AG04450 (cell line): Measurements from ENCODE around the gene CDH6. TPM values are rescaled to one million over a fixed set of nuclear protein-coding genes. Genes with fewer than 3 reads are reported as not detected.

ENCODE experiments used
- CTCF ChIA-PET: fragments of 300-600, 350-600 bp; formaldehyde crosslinking; extraction: SDS; loops from one replicate; lab custom pipeline; 2022; ENCODE audit warnings: antibody characterized with exemption, inconsistent platforms; lab: Charles Lee
- POLR2A ChIA-PET: fragments of 350-600 bp; formaldehyde crosslinking; extraction: SDS; loops from one replicate; lab custom pipeline; 2021; ENCODE audit warnings: antibody characterized with exemption, inconsistent platforms; lab: Yijun Ruan, JAX
- DNase-seq: peaks from one replicate; pipeline ENCODE4 v3.0.0-alpha.2; 2011; ENCODE audit warnings: low read depth, low spot score
- H3K27ac ChIP-seq: one replicate; pipeline ENCODE4 v1.5.1; 2012; ENCODE audit warnings: low read depth, low read length, control low read depth
- H3K27me3 ChIP-seq: one replicate; pipeline ENCODE4 v1.6.0; 2012; ENCODE audit warnings: low read length; ENCODE audit not compliant: control insufficient read depth, insufficient read depth
- H3K4me3 ChIP-seq: 2 replicates; pipeline ENCODE4 v1.5.1; 2011; ENCODE audit warnings: mild to moderate bottlenecking, low read depth, low read length, control low read depth
- H3K9me3 ChIP-seq: 2 replicates; pipeline ENCODE4 v1.5.1; 2012; ENCODE audit warnings: low read length; ENCODE audit not compliant: control insufficient read depth, insufficient read depth
- polyA plus RNA-seq: library from polyadenylated mRNA; depleted of rRNA; stranded (reverse); fragments of >200 nt; gene quantifications from 2 replicates; pipeline ENCODE4 v1.2.3, GENCODE V29; 2011
- TF ChIP-seq, protein P1 (sequence below): IDR thresholded peaks from 2 replicates; pipeline ENCODE4 v1.5.1; 2011; ENCODE audit warnings: low read depth, low read length, control low read depth, inconsistent platforms

The CDH6 gene
- polyA plus RNA-seq, 1 experiment: 45.7 TPM

DNA sequence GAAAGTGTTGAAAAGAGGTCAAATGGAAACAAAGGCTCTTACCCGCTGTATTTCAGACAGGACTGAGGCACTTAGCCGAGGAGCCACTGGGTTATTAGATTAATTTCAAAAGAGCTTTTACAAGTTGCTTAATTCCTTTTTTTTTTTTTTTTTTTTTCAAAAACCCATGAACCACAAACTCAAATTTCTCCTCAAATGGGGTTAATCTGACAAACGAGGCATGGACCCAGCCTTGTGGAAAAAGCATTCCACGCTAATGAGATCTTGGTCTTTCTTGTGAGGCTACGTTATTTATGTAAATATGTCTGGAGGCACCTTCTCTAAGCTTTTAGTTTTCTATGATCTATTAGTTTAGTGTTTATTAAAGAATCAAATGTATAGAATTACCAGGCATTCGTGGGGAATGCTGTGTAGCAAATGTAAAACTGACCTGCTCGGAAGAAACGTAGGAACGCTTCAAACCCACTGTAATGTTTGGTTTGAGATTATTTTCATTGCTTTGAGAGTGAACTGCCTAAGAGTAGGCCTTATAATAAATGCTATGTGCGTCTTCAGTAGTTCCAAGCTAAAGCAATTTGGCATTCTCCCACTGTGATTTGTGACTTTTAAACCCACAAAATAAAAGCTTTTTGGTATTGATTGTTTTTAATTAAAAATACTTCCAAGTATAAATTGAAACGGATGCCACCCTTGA is 134.7 kb downstream of the CDH6 start:
- CTCF ChIA-PET: interaction anchor here (0.6 to 1.5 kb wide), 2 partner anchors 96 to 140 kb away, joined by 3 to 4 read pairs; no protein-coding TSS in a partner anchor
- no peak overlapping the region for H3K4me3 ChIP-seq

DNA sequence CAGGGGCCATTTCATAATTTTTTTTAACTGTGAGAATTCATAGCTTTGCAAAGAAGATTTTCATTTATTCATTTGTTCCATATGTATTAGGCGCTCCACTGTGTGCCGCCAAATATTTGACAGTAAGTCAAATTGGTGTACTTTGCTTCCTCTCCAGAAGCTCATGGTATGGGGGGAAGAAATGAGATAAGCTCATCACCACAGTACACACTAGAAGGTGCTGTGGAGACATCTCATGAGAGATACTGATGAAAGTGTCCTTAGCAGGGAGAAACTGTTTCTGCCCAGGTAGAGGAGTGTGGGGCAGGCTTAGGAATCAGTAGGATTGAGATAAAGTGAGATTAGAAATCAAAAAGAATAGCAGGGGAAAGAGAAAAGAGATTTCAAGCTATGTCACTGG is 136.2 kb downstream of the CDH6 start:
- POLR2A ChIA-PET: no interaction called here
- CTCF ChIA-PET: interaction anchor here (0.7 to 1.0 kb wide), 2 partner anchors 24 to 26 kb away, joined by 3 read pairs; no protein-coding TSS in a partner anchor
- no peaks in the 10 kb centered on the region for H3K27me3 ChIP-seq
- DNase-seq: no peak
- no peak overlapping the region for H3K27ac ChIP-seq
- no peaks in the 10 kb centered on the region for H3K9me3 ChIP-seq
- TF ChIP-seq, protein P1, sequence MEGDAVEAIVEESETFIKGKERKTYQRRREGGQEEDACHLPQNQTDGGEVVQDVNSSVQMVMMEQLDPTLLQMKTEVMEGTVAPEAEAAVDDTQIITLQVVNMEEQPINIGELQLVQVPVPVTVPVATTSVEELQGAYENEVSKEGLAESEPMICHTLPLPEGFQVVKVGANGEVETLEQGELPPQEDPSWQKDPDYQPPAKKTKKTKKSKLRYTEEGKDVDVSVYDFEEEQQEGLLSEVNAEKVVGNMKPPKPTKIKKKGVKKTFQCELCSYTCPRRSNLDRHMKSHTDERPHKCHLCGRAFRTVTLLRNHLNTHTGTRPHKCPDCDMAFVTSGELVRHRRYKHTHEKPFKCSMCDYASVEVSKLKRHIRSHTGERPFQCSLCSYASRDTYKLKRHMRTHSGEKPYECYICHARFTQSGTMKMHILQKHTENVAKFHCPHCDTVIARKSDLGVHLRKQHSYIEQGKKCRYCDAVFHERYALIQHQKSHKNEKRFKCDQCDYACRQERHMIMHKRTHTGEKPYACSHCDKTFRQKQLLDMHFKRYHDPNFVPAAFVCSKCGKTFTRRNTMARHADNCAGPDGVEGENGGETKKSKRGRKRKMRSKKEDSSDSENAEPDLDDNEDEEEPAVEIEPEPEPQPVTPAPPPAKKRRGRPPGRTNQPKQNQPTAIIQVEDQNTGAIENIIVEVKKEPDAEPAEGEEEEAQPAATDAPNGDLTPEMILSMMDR: peak; percentile 22; the same call in 1 of the 2 replicates
- H3K4me3 ChIP-seq: no peak overlapping the region

More for the DNA sequence above, 134.7 kb downstream of the CDH6 start:
- Histone ChIP-seq H3K27me3 (no peaks in the 10 kb centered on the region), H3K27ac (no peak overlapping the region), H3K9me3 (no peaks in the 10 kb centered on the region)
- TF ChIP-seq, protein P1: no peak
- DNase-seq: no peak
- POLR2A ChIA-PET: no interaction called here

DNA sequence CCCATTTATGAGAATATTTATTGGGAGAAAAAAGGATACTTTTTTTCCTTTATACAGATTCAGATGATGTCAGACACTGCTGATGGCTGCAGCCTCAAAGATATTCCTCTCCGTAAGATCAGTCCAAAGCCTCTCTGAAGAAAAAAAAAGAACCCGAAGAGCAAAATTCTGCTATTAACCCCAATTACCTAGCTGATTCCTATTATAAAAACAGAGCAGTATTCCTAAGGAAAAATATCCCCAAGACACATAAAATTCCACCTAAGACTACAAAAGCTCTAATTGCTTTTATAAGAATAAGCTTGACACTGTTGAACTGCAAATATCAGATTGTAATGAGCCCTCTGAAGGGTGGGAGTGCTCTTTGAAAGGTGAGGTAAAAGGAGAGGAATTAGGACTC is 138.7 kb downstream of the CDH6 start:
- Histone ChIP-seq H3K4me3 (no peak overlapping the region), H3K27me3 (no peaks in the 10 kb centered on the region), H3K9me3 (no peaks in the 10 kb centered on the region), H3K27ac (no peak overlapping the region)
- ChIA-PET POLR2A (no interaction called here), CTCF (no interaction called here)
- DNase-seq: no peak
- TF ChIP-seq, protein P1: no peak

DNA sequence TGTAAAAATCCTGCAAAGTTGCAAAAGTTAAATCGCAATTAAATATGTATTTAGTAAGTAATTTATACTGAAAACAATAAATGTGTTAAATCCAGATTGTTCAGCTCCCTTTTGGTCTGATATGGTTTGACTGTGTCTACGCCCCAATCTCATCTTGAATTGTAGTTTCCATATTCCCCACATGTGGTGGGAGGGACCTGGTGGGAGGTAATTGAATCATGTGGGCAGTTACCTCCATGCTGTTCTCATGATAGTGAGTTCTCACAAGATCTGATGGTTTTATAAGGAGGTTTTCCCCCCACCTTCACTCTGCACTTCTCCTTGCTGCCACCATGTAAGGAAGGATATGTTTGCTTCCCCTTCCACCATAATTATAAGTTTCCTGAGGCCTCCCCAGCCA is 140.0 kb downstream of the CDH6 start:
- TF ChIP-seq, protein P1: no peak
- Histone ChIP-seq H3K9me3 (no peaks in the 10 kb centered on the region), H3K4me3 (no peak overlapping the region), H3K27ac (no peak overlapping the region), H3K27me3 (no peaks in the 10 kb centered on the region)
- DNase-seq: no peak
- POLR2A ChIA-PET: no interaction called here
- CTCF ChIA-PET: no interaction called here

DNA sequence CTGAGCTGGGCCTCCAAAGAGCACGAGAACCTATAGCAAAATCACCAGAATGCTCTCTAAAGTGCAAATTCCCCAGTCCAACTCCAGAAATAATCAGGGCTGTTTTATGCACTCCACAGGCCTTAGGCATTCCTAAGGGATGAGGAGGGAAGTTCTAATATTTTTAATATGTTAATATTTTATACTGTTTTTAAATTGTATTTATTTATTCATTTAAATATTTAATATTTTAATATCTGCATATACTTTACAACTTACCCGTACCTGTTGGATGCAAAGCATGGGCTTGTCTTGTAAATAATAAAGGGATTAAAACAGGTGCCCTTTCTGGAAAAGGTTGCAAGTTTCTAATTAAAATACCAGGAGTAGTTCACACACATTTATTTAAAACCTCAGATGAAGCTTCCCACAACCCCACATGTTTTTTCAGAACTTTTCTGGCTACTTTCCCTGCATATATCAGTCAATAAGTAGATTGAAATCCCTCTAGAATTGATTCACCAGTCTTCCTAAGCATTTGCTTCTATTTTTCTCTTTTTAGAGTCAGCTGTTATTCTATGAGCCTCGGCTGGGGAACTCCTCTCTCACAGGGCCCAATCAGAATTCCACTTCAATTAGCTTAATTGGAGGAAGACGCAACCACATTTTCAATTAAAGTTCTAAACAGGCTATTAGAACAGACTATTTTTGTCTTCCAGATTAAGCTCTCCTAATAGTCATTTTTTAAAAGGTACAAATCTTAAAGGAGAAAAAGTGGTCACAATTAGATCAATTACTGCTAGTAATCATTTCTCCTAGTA is 140.8 kb downstream of the CDH6 start:
- Histone ChIP-seq H3K9me3 (no peaks in the 10 kb centered on the region), H3K27ac (no peak overlapping the region), H3K27me3 (no peaks in the 10 kb centered on the region), H3K4me3 (no peak overlapping the region)
- TF ChIP-seq, protein P1: no peak
- POLR2A ChIA-PET: no interaction called here
- no peak for DNase-seq
- CTCF ChIA-PET: no interaction called here
